CD8-positive, alpha-beta memory T cell (primary cell): ENCODE results near the gene MISFA. TPM values are rescaled to one million over a fixed set of nuclear protein-coding genes. Genes with fewer than 3 reads are reported as not detected.
A peak's percentile ranks its signal among the peaks of the same experiment; 100 is the strongest.

Source experiments
- CTCF ChIA-PET: fragments of 350-600 bp; sonication (Branson Sonifier 250); formaldehyde crosslinking; loops from one replicate; lab custom pipeline; 2021; ENCODE audit warnings: antibody characterized with exemption; lab: Charles Lee
- POLR2A ChIA-PET: fragments of 350-600 bp; sonication (Branson Sonifier 250); formaldehyde crosslinking; loops from one replicate; lab custom pipeline; 2021; ENCODE audit warnings: antibody characterized with exemption; lab: Charles Lee
- DNase-seq, 5 donors: peaks; one replicate each; pipeline versions ENCODE4 v3.0.0 to v3.0.0-alpha.2; 2020 to 2022; ENCODE audit warnings: mixed read lengths in 1 of 5
- H3K27ac ChIP-seq: one replicate; pipeline ENCODE4 v1.7.0; 2013; ENCODE audit warnings: low read depth, mild to moderate bottlenecking, low read length, moderate library complexity
- H3K27me3 ChIP-seq: 2 replicates; pipeline ENCODE4 v1.7.0; 2013; ENCODE audit warnings: low read length, mild to moderate bottlenecking; ENCODE audit not compliant: insufficient read depth, poor library complexity, severe bottlenecking
- H3K36me3 ChIP-seq: 2 replicates; pipeline ENCODE4 v1.7.0; 2013; ENCODE audit warnings: mild to moderate bottlenecking, low read length, moderate library complexity; ENCODE audit not compliant: insufficient read depth
- H3K4me1 ChIP-seq: 2 replicates; pipeline ENCODE4 v1.7.0; 2013; ENCODE audit warnings: mild to moderate bottlenecking, low read length, moderate library complexity; ENCODE audit not compliant: insufficient read depth
- H3K4me3 ChIP-seq: 2 replicates; pipeline ENCODE4 v1.7.0; 2013; ENCODE audit warnings: mild to moderate bottlenecking, low read length
- H3K9me3 ChIP-seq: 2 replicates; pipeline ENCODE4 v1.7.0; 2013; ENCODE audit warnings: mild to moderate bottlenecking, low read length
- H3K27ac Mint-ChIP-seq, 8 donors: one replicate each; pipeline ENCODE4 v1.8.0; 2020 to 2021; ENCODE audit warnings: mixed read lengths in 8 of 8, mild to moderate bottlenecking in 6 of 8, inconsistent platforms in 3 of 8, moderate library complexity in 3 of 8
- H3K27me3 Mint-ChIP-seq, 2 donors: one replicate each; pipeline ENCODE4 v1.8.0; 2020 to 2021; ENCODE audit warnings: mixed read lengths in 2 of 2, mild to moderate bottlenecking in 1 of 2, moderate library complexity in 1 of 2
- H3K36me3 Mint-ChIP-seq, 3 donors: one replicate each; pipeline ENCODE4 v1.8.0; 2020 to 2021; ENCODE audit warnings: mixed read lengths in 3 of 3, inconsistent platforms in 1 of 3, mild to moderate bottlenecking in 1 of 3
- H3K4me1 Mint-ChIP-seq, 3 donors: one replicate each; pipeline ENCODE4 v1.8.0; 2020 to 2021; ENCODE audit warnings: mixed read lengths in 3 of 3, inconsistent platforms in 1 of 3, mild to moderate bottlenecking in 1 of 3
- H3K4me3 Mint-ChIP-seq, 7 donors: one replicate each; pipeline ENCODE4 v1.8.0; 2020 to 2021; ENCODE audit warnings: mixed read lengths in 7 of 7, mild to moderate bottlenecking in 6 of 7, moderate library complexity in 4 of 7, inconsistent platforms in 2 of 7
- H3K9me3 Mint-ChIP-seq, 5 donors: one replicate each; pipeline ENCODE4 v1.8.0; 2020 to 2022; ENCODE audit warnings: mixed read lengths in 5 of 5, mild to moderate bottlenecking in 3 of 5, moderate library complexity in 2 of 5, inconsistent platforms in 1 of 5
- polyA plus RNA-seq: library from polyadenylated mRNA; unstranded; fragments of 300-500 nt; fragmentation: Illumina TruSeq; gene quantifications from one replicate; pipeline ENCODE4 v1.2.3, GENCODE V29; 2021
- total RNA-seq, 2 experiments: library from RNA; stranded (reverse); gene quantifications; one replicate each; pipeline ENCODE4 v1.2.3, GENCODE V29; 2021

The MISFA gene
- total and polyA plus RNA-seq, 3 experiments from 2014 or later: 0.47 to 0.96 TPM; not detected in 1

GRCh38 chr11:18608376-18608775 is 8.8 kb downstream of the MISFA start:
- Mint-ChIP-seq H3K27me3 (no peaks in the 10 kb centered on the region), H3K36me3 (peaks cover 4 to 55% (median 14%) of the 10 kb centered on the region in 3 donors), H3K9me3 (no peaks in the 10 kb centered on the region), H3K27ac (peak overlapping the region in 3 of 8 donors; percentile 15 to 42 (median 23)), H3K4me3 (no peak overlapping the region), H3K4me1 (peaks cover 0 to 2% (median 0%) of the 10 kb centered on the region in 3 donors)
- CTCF ChIA-PET: no interaction called here
- Histone ChIP-seq H3K27me3 (no peaks in the 10 kb centered on the region), H3K27ac (no peak overlapping the region), H3K4me3 (no peak overlapping the region), H3K4me1 (no peaks in the 10 kb centered on the region), H3K9me3 (no peaks in the 10 kb centered on the region), H3K36me3 (peaks cover 26% of the 10 kb centered on the region)
- POLR2A ChIA-PET: no interaction called here
- DNase-seq: no peak

- no peak overlapping the region for H3K27ac ChIP-seq
- peaks cover 49% of the 10 kb centered on the region for H3K36me3 ChIP-seq
- H3K36me3 Mint-ChIP-seq: peaks cover 12 to 78% (median 30%) of the 10 kb centered on the region in 3 donors
- H3K4me1 Mint-ChIP-seq: peaks cover 11 to 22% (median 19%) of the 10 kb centered on the region in 3 donors
- no peaks in the 10 kb centered on the region for H3K27me3 Mint-ChIP-seq
- H3K27me3 ChIP-seq: no peaks in the 10 kb centered on the region
- POLR2A ChIA-PET: no interaction called here
- no peak overlapping the region for H3K4me3 ChIP-seq
- H3K4me3 Mint-ChIP-seq: no peak overlapping the region
- H3K4me1 ChIP-seq: peaks cover under 1% of the 10 kb centered on the region
- no peak overlapping the region for H3K27ac Mint-ChIP-seq
- no peak for DNase-seq
- no peaks in the 10 kb centered on the region for H3K9me3 Mint-ChIP-seq
- no peaks in the 10 kb centered on the region for H3K9me3 ChIP-seq
- CTCF ChIA-PET: interaction anchor here (1.6 kb wide), 1 partner anchor 11 kb away, joined by 3 read pairs; no protein-coding TSS in a partner anchor
Observed at GRCh38 chr11:18611196-18611595, 11.6 kb downstream of the MISFA start.

GRCh38 chr11:18612394-18612793 is 12.8 kb downstream of the MISFA start:
- DNase-seq: no peak
- Mint-ChIP-seq H3K4me1 (peaks cover 19 to 33% (median 30%) of the 10 kb centered on the region in 3 donors), H3K27me3 (no peaks in the 10 kb centered on the region), H3K4me3 (no peak overlapping the region), H3K9me3 (no peaks in the 10 kb centered on the region), H3K36me3 (peaks cover 12 to 76% (median 31%) of the 10 kb centered on the region in 3 donors), H3K27ac (peak overlapping the region in 2 of 8 donors; percentile 21 to 29)
- Histone ChIP-seq H3K27me3 (no peaks in the 10 kb centered on the region), H3K9me3 (no peaks in the 10 kb centered on the region), H3K4me1 (peaks cover 12% of the 10 kb centered on the region), H3K36me3 (peaks cover 49% of the 10 kb centered on the region), H3K4me3 (no peak overlapping the region), H3K27ac (no peak overlapping the region)
- ChIA-PET CTCF (interaction anchor here (1.6 kb wide), 1 partner anchor 9 kb away, joined by 3 read pairs; no protein-coding TSS in a partner anchor), POLR2A (no interaction called here)

- no peak overlapping the region for H3K4me3 Mint-ChIP-seq
- DNase-seq: no peak
Observed at GRCh38 chr11:18614667-18615066, 15.1 kb downstream of the MISFA start.

GRCh38 chr11:18615628-18616392 is 16.2 kb downstream of the MISFA start:
- H3K27me3 Mint-ChIP-seq: no peaks in the 10 kb centered on the region
- CTCF ChIA-PET: interaction anchor here (1.2 kb wide), 1 partner anchor 106 kb away, joined by 3 read pairs; no protein-coding TSS in a partner anchor
- Histone ChIP-seq H3K4me3 (no peak overlapping the region), H3K27me3 (no peaks in the 10 kb centered on the region), H3K27ac (no peak overlapping the region), H3K36me3 (peaks cover 32% of the 10 kb centered on the region), H3K9me3 (no peaks in the 10 kb centered on the region), H3K4me1 (peaks cover 34% of the 10 kb centered on the region)
- H3K27ac Mint-ChIP-seq: peak overlapping the region in 6 of 8 donors; percentile 2 to 83 (median 22)
- H3K36me3 Mint-ChIP-seq: peaks cover 8 to 49% (median 22%) of the 10 kb centered on the region in 3 donors
- H3K9me3 Mint-ChIP-seq: no peaks in the 10 kb centered on the region
- H3K4me1 Mint-ChIP-seq: peaks cover 41 to 60% (median 57%) of the 10 kb centered on the region in 3 donors
- POLR2A ChIA-PET: no interaction called here
- no peak for DNase-seq
- H3K4me3 Mint-ChIP-seq: peak overlapping the region in 1 of 7 donors; percentile 18

More at GRCh38 chr11:18614667-18615066, 15.1 kb downstream of the MISFA start:
- no peaks in the 10 kb centered on the region for H3K27me3 Mint-ChIP-seq
- Histone ChIP-seq H3K9me3 (no peaks in the 10 kb centered on the region), H3K4me1 (peaks cover 34% of the 10 kb centered on the region), H3K36me3 (peaks cover 37% of the 10 kb centered on the region), H3K27me3 (no peaks in the 10 kb centered on the region), H3K27ac (no peak overlapping the region), H3K4me3 (no peak overlapping the region)
- H3K36me3 Mint-ChIP-seq: peaks cover 11 to 58% (median 26%) of the 10 kb centered on the region in 3 donors
- H3K4me1 Mint-ChIP-seq: peaks cover 39 to 55% (median 53%) of the 10 kb centered on the region in 3 donors
- ChIA-PET POLR2A (no interaction called here), CTCF (interaction anchor here (1.2 kb wide), 1 partner anchor 107 kb away, joined by 3 read pairs; no protein-coding TSS in a partner anchor)
- no peaks in the 10 kb centered on the region for H3K9me3 Mint-ChIP-seq
- H3K27ac Mint-ChIP-seq: peak overlapping the region in 2 of 8 donors; percentile 15 to 32

GRCh38 chr11:18617688-18618341 is 18.2 kb downstream of the MISFA start:
- peak in 4 of 5 donors; percentile 21 to 72 (median 58) for DNase-seq
- H3K9me3 ChIP-seq: no peaks in the 10 kb centered on the region
- peaks cover 25% of the 10 kb centered on the region for H3K36me3 ChIP-seq
- Mint-ChIP-seq H3K27ac (peak overlapping the region in 7 of 8 donors; percentile 66 to 97 (median 76)), H3K36me3 (peaks cover 8 to 36% (median 22%) of the 10 kb centered on the region in 3 donors), H3K9me3 (no peaks in the 10 kb centered on the region), H3K4me1 (peaks cover 50 to 74% (median 73%) of the 10 kb centered on the region in 3 donors), H3K4me3 (peak overlapping the region; percentile 66 to 85 (median 78)), H3K27me3 (no peaks in the 10 kb centered on the region)
- peaks cover 43% of the 10 kb centered on the region for H3K4me1 ChIP-seq
- no peak overlapping the region for H3K27ac ChIP-seq
- ChIA-PET CTCF (interaction anchor here (0.9 to 1.4 kb wide), 3 partner anchors 16 to 114 kb away, joined by 3 to 4 read pairs (median 3); no protein-coding TSS in a partner anchor), POLR2A (interaction anchor here (0.7 to 0.9 kb wide), 2 partner anchors 91 to 246 kb away, joined by 3 read pairs; partner anchors contain the start of gene TSG101)
- peak overlapping the region; percentile 29 for H3K4me3 ChIP-seq
- H3K27me3 ChIP-seq: no peaks in the 10 kb centered on the region

- POLR2A ChIA-PET: interaction anchor here (0.6 to 0.9 kb wide), 2 partner anchors 91 to 453 kb away, joined by 3 read pairs; partner anchors contain the start of gene TSG101
- peaks cover 22% of the 10 kb centered on the region for H3K36me3 ChIP-seq
- Mint-ChIP-seq H3K4me3 (peak overlapping the region; percentile 66 to 85 (median 78)), H3K36me3 (peaks cover 8 to 31% (median 19%) of the 10 kb centered on the region in 3 donors), H3K9me3 (no peaks in the 10 kb centered on the region), H3K27me3 (no peaks in the 10 kb centered on the region), H3K4me1 (peaks cover 53 to 78% (median 76%) of the 10 kb centered on the region in 3 donors), H3K27ac (peak overlapping the region; percentile 49 to 97 (median 75))
- DNase-seq: no peak
- H3K9me3 ChIP-seq: no peaks in the 10 kb centered on the region
- peak overlapping the region; percentile 29 for H3K4me3 ChIP-seq
- CTCF ChIA-PET: interaction anchor here (0.9 to 1.4 kb wide), 3 partner anchors 15 to 113 kb away, joined by 3 to 4 read pairs (median 3); no protein-coding TSS in a partner anchor
- peaks cover 43% of the 10 kb centered on the region for H3K4me1 ChIP-seq
- H3K27me3 ChIP-seq: no peaks in the 10 kb centered on the region
- H3K27ac ChIP-seq: no peak overlapping the region
Observed at GRCh38 chr11:18618342-18619025, 18.9 kb downstream of the MISFA start.
